ENCODE data around the gene CES5A. TPM values are rescaled to one million over a fixed set of nuclear protein-coding genes. Genes with fewer than 3 reads are reported as not detected.
"Not testable (repeated sequence)": the region's sequence is repeated elsewhere in the genome, so short reads cannot be mapped to it uniquely, and the experiment has no call there.

Gene CES5A
- total RNA-seq: not detected

GRCh38 chr16:55875273-55875672 lies at the start of gene CES5A:
Gene CES5A (minus strand): TSS chr16:55875373. CDS start chr16:55875221, 152 bp downstream.
- no peak for DNase-seq (ENCODE audit: low read depth in 2 of 3, low spot score in 2 of 3)

- DNase-seq (ENCODE audit: low read depth in 2 of 3, low spot score in 2 of 3): no peak
Observed at GRCh38 chr16:55922662-55923061, 47.5 kb upstream of the CES5A start.

GRCh38 chr16:55917373-55918160 lies 42.4 kb upstream of the CES5A start:
- no peak for DNase-seq (ENCODE audit: low read depth in 2 of 3, low spot score in 2 of 3)

GRCh38 chr16:55915096-55915827 lies 40.1 kb upstream of the CES5A start:
- DNase-seq (ENCODE audit: low read depth in 2 of 3, low spot score in 2 of 3): no peak

GRCh38 chr16:55914383-55914782 lies 39.2 kb upstream of the CES5A start:
- no peak for DNase-seq (ENCODE audit: low read depth in 2 of 3, low spot score in 2 of 3)

- no peak for DNase-seq (ENCODE audit: low read depth in 2 of 3, low spot score in 2 of 3)
Observed at GRCh38 chr16:55913716-55914115, 38.5 kb upstream of the CES5A start.

GRCh38 chr16:55913121-55913520 lies 37.9 kb upstream of the CES5A start:
- not testable (repeated sequence) for DNase-seq (ENCODE audit: low read depth in 2 of 3, low spot score in 2 of 3)

- DNase-seq (ENCODE audit: low read depth in 2 of 3, low spot score in 2 of 3): no peak
Observed at GRCh38 chr16:55912022-55912421, 36.8 kb upstream of the CES5A start.

- DNase-seq (ENCODE audit: low read depth in 2 of 3, low spot score in 2 of 3): no peak
Observed at GRCh38 chr16:55911616-55912015, 36.4 kb upstream of the CES5A start.

GRCh38 chr16:55909876-55910275 lies 34.7 kb upstream of the CES5A start:
- DNase-seq (ENCODE audit: low read depth in 2 of 3, low spot score in 2 of 3): no peak

GRCh38 chr16:55908641-55909040 lies 33.5 kb upstream of the CES5A start:
- DNase-seq (ENCODE audit: low read depth in 2 of 3, low spot score in 2 of 3): no peak

- DNase-seq (ENCODE audit: low read depth in 2 of 3, low spot score in 2 of 3): no peak
Observed at GRCh38 chr16:55907661-55908060, 32.5 kb upstream of the CES5A start.

GRCh38 chr16:55906123-55906522 lies 30.9 kb upstream of the CES5A start:
- no peak for DNase-seq (ENCODE audit: low read depth in 2 of 3, low spot score in 2 of 3)

- no peak for DNase-seq (ENCODE audit: low read depth in 2 of 3, low spot score in 2 of 3)
Observed at GRCh38 chr16:55905651-55906050, 30.5 kb upstream of the CES5A start.

GRCh38 chr16:55901566-55902217 lies 26.5 kb upstream of the CES5A start:
- DNase-seq (ENCODE audit: low read depth in 2 of 3, low spot score in 2 of 3): no peak

- DNase-seq (ENCODE audit: low read depth in 2 of 3, low spot score in 2 of 3): no peak
Observed at GRCh38 chr16:55900616-55901393, 25.6 kb upstream of the CES5A start.

- DNase-seq (ENCODE audit: low read depth in 2 of 3, low spot score in 2 of 3): no peak
Observed at GRCh38 chr16:55899857-55900256, 24.7 kb upstream of the CES5A start.

- no peak for DNase-seq (ENCODE audit: low read depth in 2 of 3, low spot score in 2 of 3)
Observed at GRCh38 chr16:55898592-55898991, 23.4 kb upstream of the CES5A start.

- DNase-seq (ENCODE audit: low read depth in 2 of 3, low spot score in 2 of 3): no peak
Observed at GRCh38 chr16:55892821-55893220, 17.6 kb upstream of the CES5A start.

GRCh38 chr16:55889518-55889917 lies 14.3 kb upstream of the CES5A start:
- DNase-seq (ENCODE audit: low read depth in 2 of 3, low spot score in 2 of 3): no peak

GRCh38 chr16:55888546-55888945 lies 13.4 kb upstream of the CES5A start:
- no peak for DNase-seq (ENCODE audit: low read depth in 2 of 3, low spot score in 2 of 3)

Measured in hematopoietic multipotent progenitor cell (in vitro differentiated cells).